Neuron (in vitro differentiated cells): ENCODE data around the gene SLC4A7.
"Not testable (repeated sequence)": the region's sequence is repeated elsewhere in the genome, so short reads cannot be mapped to it uniquely, and the experiment has no call there.

Experiments used
- H2AFZ ChIP-seq: one replicate; pipeline ENCODE4 v1.6.1; 2013; ENCODE audit warnings: low read depth, mild to moderate bottlenecking, inconsistent platforms, low read length, moderate library complexity
- H3K27me3 ChIP-seq: one replicate; pipeline ENCODE4 v1.6.1; 2013; ENCODE audit warnings: low read length; ENCODE audit not compliant: insufficient read depth
- H3K36me3 ChIP-seq: one replicate; pipeline ENCODE4 v1.6.1; 2013; ENCODE audit warnings: low read length; ENCODE audit not compliant: insufficient read depth
- H3K4me1 ChIP-seq: one replicate; pipeline ENCODE4 v1.6.1; 2013; ENCODE audit warnings: low read length; ENCODE audit not compliant: insufficient read depth
- H3K4me3 ChIP-seq: 2 replicates; pipeline ENCODE4 v1.5.1; 2013; ENCODE audit warnings: mild to moderate bottlenecking, low read length, moderate library complexity
- H3K9me3 ChIP-seq: one replicate; pipeline ENCODE4 v1.6.1; 2013; ENCODE audit warnings: low read length

The SLC4A7 gene

GRCh38 chr3:27484015-27484844 is at the start of gene SLC4A7:
SLC4A7 (minus strand) TSS chr3:27484384; CDS start chr3:27484126, 258 bp downstream.
- Histone ChIP-seq H3K4me1 (peaks cover 4% of the 10 kb centered on the region), H3K9me3 (no peaks in the 10 kb centered on the region), H3K36me3 (peaks cover 5% of the 10 kb centered on the region), H3K4me3 (peak within 1 kb of the TSS; percentile 72), H3K27me3 (no peaks in the 10 kb centered on the region), H2AFZ (peak within 1 kb of the TSS; percentile 92)

DNA sequence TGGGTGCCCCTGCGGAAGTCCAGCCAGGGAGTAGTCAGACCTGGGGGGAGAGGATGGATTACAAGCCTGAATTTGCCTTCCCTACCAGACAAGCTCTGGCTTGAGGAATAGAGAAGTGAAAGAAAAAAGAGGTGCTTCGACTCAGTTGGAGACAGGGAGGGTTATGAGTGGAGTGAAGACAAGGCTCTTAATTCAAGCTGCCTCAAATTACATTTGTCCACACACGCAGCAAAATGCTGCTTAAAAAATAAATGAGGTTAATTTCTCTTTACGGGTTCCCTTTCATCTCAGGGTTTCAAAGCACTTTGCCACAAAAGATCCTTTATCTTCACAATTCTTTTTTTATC is 49.0 kb upstream of the SLC4A7 start:
- Histone ChIP-seq H2AFZ (no peak overlapping the region), H3K9me3 (no peaks in the 10 kb centered on the region), H3K27me3 (no peaks in the 10 kb centered on the region), H3K4me3 (no peak overlapping the region), H3K36me3 (no peaks in the 10 kb centered on the region), H3K4me1 (peaks cover 10% of the 10 kb centered on the region)

GRCh38 chr3:27532426-27533260 is 48.5 kb upstream of the SLC4A7 start:
- Histone ChIP-seq H3K36me3 (no peaks in the 10 kb centered on the region), H3K27me3 (no peaks in the 10 kb centered on the region), H3K4me3 (no peak overlapping the region), H3K9me3 (no peaks in the 10 kb centered on the region), H2AFZ (no peak overlapping the region), H3K4me1 (peaks cover 10% of the 10 kb centered on the region)

GRCh38 chr3:27531193-27531751 is 47.1 kb upstream of the SLC4A7 start:
- not testable (repeated sequence) for H3K4me3 ChIP-seq, H3K27me3 ChIP-seq, H3K9me3 ChIP-seq, H3K36me3 ChIP-seq, H2AFZ ChIP-seq
- H3K4me1 ChIP-seq, result peaks cover 10% of the 10 kb centered on the region

DNA sequence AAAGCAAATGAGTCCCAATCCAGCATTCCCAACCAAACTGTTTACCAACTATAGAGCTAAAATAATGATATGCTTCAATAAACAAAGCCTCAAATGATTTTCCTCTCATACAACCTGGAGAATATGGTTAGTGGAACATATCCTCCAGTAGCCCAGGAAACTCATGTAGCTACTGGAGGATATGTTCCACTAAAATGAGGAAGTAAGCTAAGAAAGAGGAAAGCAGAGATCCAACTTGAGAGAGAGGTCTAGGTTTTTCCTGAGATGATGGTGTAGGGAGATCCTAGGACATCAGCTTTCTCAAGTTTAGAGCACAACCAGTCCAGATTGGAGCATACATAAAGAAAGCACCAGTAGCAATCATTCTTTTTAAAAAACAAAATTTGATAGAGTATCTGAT is 44.6 kb upstream of the SLC4A7 start:
- Histone ChIP-seq H3K4me1 (peaks cover 7% of the 10 kb centered on the region), H3K36me3 (no peaks in the 10 kb centered on the region), H3K27me3 (no peaks in the 10 kb centered on the region), H3K4me3 (no peak overlapping the region), H2AFZ (no peak overlapping the region), H3K9me3 (no peaks in the 10 kb centered on the region)

GRCh38 chr3:27526614-27527315 is 42.6 kb upstream of the SLC4A7 start:
- Histone ChIP-seq H3K27me3 (no peaks in the 10 kb centered on the region), H3K36me3 (no peaks in the 10 kb centered on the region), H2AFZ (no peak overlapping the region), H3K9me3 (no peaks in the 10 kb centered on the region), H3K4me1 (no peaks in the 10 kb centered on the region), H3K4me3 (no peak overlapping the region)

GRCh38 chr3:27521872-27522265 is 37.7 kb upstream of the SLC4A7 start:
- H3K36me3 ChIP-seq, result no peaks in the 10 kb centered on the region
- no peak overlapping the region for H3K4me3 ChIP-seq
- H3K9me3 ChIP-seq, result no peaks in the 10 kb centered on the region
- no peaks in the 10 kb centered on the region for H3K4me1 ChIP-seq
- no peaks in the 10 kb centered on the region for H3K27me3 ChIP-seq
- no peak overlapping the region for H2AFZ ChIP-seq

GRCh38 chr3:27521179-27521871 is 37.1 kb upstream of the SLC4A7 start:
- Histone ChIP-seq H3K36me3 (no peaks in the 10 kb centered on the region), H2AFZ (no peak overlapping the region), H3K4me3 (no peak overlapping the region), H3K4me1 (no peaks in the 10 kb centered on the region), H3K27me3 (no peaks in the 10 kb centered on the region), H3K9me3 (no peaks in the 10 kb centered on the region)

DNA sequence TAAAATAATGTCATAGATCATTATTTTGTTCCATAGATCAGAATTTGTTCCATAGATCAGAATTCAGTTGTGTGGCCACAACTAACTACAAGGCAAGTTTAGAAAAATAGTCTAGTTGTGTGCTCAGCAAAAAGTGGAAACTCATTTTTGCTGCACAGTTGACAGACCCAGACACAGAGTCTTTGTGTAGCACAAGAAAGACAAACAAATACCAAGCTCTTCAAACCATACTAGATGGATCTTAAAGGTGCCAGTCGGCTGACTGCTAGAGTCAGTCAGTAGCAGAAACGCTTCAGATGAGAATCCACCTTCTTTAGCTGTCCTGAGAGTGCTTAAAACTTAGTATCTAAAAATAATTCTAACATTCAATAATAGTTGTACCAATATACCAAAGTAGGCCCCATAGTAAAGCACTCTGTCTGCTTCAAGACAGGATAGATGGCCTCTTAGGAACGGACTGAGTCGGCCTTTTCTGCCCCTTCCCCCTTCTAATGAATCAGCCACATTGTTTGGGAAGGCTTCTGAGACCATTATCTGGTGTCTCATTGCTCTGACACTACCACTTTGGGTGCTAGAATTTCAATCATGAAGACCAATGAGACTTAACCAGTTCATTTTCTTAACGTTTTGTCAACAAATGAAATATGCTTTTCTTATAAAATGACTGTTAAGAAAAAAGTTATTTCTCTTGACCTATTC is 27.7 kb upstream of the SLC4A7 start:
- no peak overlapping the region for H3K4me3 ChIP-seq
- no peaks in the 10 kb centered on the region for H3K27me3 ChIP-seq
- peak overlapping the region; percentile 46 for H2AFZ ChIP-seq
- no peaks in the 10 kb centered on the region for H3K36me3 ChIP-seq
- no peaks in the 10 kb centered on the region for H3K9me3 ChIP-seq
- peaks cover 10% of the 10 kb centered on the region for H3K4me1 ChIP-seq

DNA sequence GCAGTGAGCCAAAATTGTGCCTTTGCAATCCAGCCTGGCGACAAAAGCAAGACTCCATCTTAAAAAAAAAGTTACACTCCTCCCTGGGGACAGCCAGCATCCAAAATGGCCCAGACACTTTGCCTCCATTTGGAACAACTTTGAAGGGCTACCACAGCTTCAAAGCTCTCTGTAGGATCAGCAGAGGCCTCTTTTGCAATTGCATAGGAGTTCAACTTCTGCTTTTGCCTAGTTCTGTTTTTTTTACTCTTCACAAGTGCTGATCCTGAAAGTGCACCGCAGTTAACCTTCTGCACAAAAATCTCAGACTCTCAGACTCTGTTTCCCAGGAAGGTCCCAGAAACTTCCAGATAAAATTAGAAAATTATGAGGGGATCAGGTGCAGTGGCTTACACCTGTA is 25.2 kb upstream of the SLC4A7 start:
- H3K4me1 ChIP-seq, result peaks cover 10% of the 10 kb centered on the region
- no peaks in the 10 kb centered on the region for H3K9me3 ChIP-seq
- H3K36me3 ChIP-seq, result no peaks in the 10 kb centered on the region
- no peak overlapping the region for H3K4me3 ChIP-seq
- no peaks in the 10 kb centered on the region for H3K27me3 ChIP-seq
- H2AFZ ChIP-seq, result no peak overlapping the region

DNA sequence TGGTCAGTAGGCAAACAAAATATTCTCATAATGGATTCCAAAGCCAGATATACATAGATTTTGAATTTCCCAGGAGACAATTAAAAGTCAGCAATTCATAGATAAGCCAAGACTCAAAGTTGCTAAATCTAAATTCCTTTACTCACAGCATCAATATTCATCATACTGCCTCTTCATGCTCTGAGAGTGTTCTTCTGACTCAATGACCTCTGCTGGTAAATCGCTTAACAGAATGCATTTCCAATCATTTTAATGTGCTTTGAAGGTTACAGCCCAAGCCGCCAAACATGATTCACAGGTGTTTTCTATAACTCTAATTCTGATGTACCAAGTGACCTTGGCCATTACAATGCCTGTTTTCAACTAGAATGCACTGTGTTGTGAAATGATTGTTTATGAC is 24.2 kb upstream of the SLC4A7 start:
- Histone ChIP-seq H3K9me3 (no peaks in the 10 kb centered on the region), H3K4me1 (peaks cover 10% of the 10 kb centered on the region), H3K36me3 (no peaks in the 10 kb centered on the region), H2AFZ (no peak overlapping the region), H3K4me3 (no peak overlapping the region), H3K27me3 (no peaks in the 10 kb centered on the region)
